A549 (cell line): ENCODE results near the gene TRIM8. TPM values are rescaled to one million over a fixed set of nuclear protein-coding genes. Genes with fewer than 3 reads are reported as not detected.
"Not testable (repeated sequence)": the region's sequence is repeated elsewhere in the genome, so short reads cannot be mapped to it uniquely, and the experiment has no call there.

Experiments
- ATAC-seq, 2 experiments: fragments of 200-7000 bp in 1 of 2; fragments of >200 bp in 1 of 2; cut with Nextera tagmentation in 1 of 2; cut with Tn5 transposase in 1 of 2; 3 replicates each; pipeline versions ENCODE4 v1.8.0 to v1.9.1; 2018 to 2020; ENCODE audit warnings: mild to moderate bottlenecking in 1 of 2, moderate library complexity in 1 of 2
- CTCF ChIA-PET: fragments of 300-600 bp; sonication (Branson Sonifier 250); formaldehyde crosslinking; extraction: SDS; loops from one replicate; lab custom pipeline; 2021; ENCODE audit warnings: antibody characterized with exemption, inconsistent platforms; lab: Yijun Ruan, JAX
- POLR2A ChIA-PET: fragments of 350-600 bp; formaldehyde crosslinking; extraction: SDS; loops from one replicate; lab custom pipeline; 2021; ENCODE audit warnings: antibody characterized with exemption, inconsistent platforms; lab: Yijun Ruan, JAX
- DNase-seq, 2 experiments: peaks; one replicate each; pipeline versions ENCODE4 v3.0.0 to v3.0.0-alpha.2; 2011 to 2016; ENCODE audit warnings: low read depth in 1 of 2, low spot score in 1 of 2
- FAIRE-seq: peaks from 2 replicates; lab custom pipeline; 2011; peaks lifted over from hg19 to GRCh38; lab: Jason Lieb, UNC
- H3K27ac ChIP-seq, 2 experiments: fragments of >200 bp; sonication (Bioruptor Twin); formaldehyde crosslinking; 3 replicates each; pipeline ENCODE4 v1.5.1; 2016 to 2017
- H3K4me1 ChIP-seq: fragments of >200 bp; sonication (Bioruptor Twin); formaldehyde crosslinking; 3 replicates; pipeline ENCODE4 v1.6.1; 2016
- H3K4me2 ChIP-seq: fragments of >200 bp; sonication (Bioruptor Twin); formaldehyde crosslinking; 3 replicates; pipeline ENCODE4 v1.6.1; 2016
- H3K4me3 ChIP-seq: fragments of >200 bp; sonication (Bioruptor Twin); formaldehyde crosslinking; 3 replicates; pipeline ENCODE4 v1.5.1; 2016
- H3K9me3 ChIP-seq: fragments of >200 bp; sonication (Bioruptor Twin); formaldehyde crosslinking; 3 replicates; pipeline ENCODE4 v1.6.1; 2016
- BHLHE40 ChIP-seq: IDR thresholded peaks from 2 replicates; pipeline ENCODE4 v1.6.1; 2012; ENCODE audit warnings: low read depth, low read length, inconsistent platforms
- CBX8 ChIP-seq: fragments of 200-600 bp; sonication (generic); IDR thresholded peaks from 2 replicates; pipeline ENCODE4 v1.6.1; 2016
- CTCF ChIP-seq: fragments of >200 bp; sonication (Bioruptor Twin); formaldehyde crosslinking; IDR thresholded peaks from 3 replicates; pipeline ENCODE4 v1.5.1; 2016
- EHF ChIP-seq: fragments of 250-450 bp; sonication (Bioruptor Pico); IDR thresholded peaks from 2 replicates; pipeline ENCODE4 v1.5.0; 2020; ENCODE audit warnings: mild to moderate bottlenecking
- EP300 ChIP-seq, 2 experiments: fragments of >200 bp; sonication (Bioruptor Twin); formaldehyde crosslinking; IDR thresholded peaks; 2 replicates in 1 of 2; 3 replicates in 1 of 2; pipeline ENCODE4 v1.6.1; 2016 to 2017
- ESRRA ChIP-seq: fragments of 150-350 bp; IDR thresholded peaks from 2 replicates; pipeline ENCODE4 v1.6.1; 2014; ENCODE audit warnings: mild to moderate bottlenecking, low read length, borderline replicate concordance
- FOSB ChIP-seq: fragments of 250-450 bp; sonication (Bioruptor Pico); IDR thresholded peaks from 2 replicates; pipeline ENCODE4 v1.5.0; 2020; ENCODE audit warnings: mild to moderate bottlenecking, moderate library complexity
- FOXS1 ChIP-seq: fragments of 250-450 bp; sonication (Bioruptor Pico); IDR thresholded peaks from 2 replicates; pipeline ENCODE4 v1.5.0; 2020; ENCODE audit warnings: mild to moderate bottlenecking, moderate library complexity
- HEYL ChIP-seq: fragments of 250-450 bp; sonication (Bioruptor Pico); IDR thresholded peaks from 2 replicates; pipeline ENCODE4 v1.8.0; 2021; ENCODE audit warnings: mild to moderate bottlenecking, moderate library complexity
- HMGXB4 ChIP-seq: fragments of 250-450 bp; sonication (Bioruptor Pico); IDR thresholded peaks from 2 replicates; pipeline ENCODE4 v1.5.0; 2021; ENCODE audit warnings: mild to moderate bottlenecking, moderate library complexity, borderline replicate concordance
- HOXB13 ChIP-seq: fragments of 250-450 bp; sonication (Bioruptor Pico); IDR thresholded peaks from 2 replicates; pipeline ENCODE4 v1.5.0; 2020; ENCODE audit warnings: low read depth, mild to moderate bottlenecking, moderate library complexity
- HOXB5 ChIP-seq: fragments of 250-450 bp; sonication (Bioruptor Pico); IDR thresholded peaks from 2 replicates; pipeline ENCODE4 v1.5.0; 2020; ENCODE audit warnings: mild to moderate bottlenecking, moderate library complexity
- JUNB ChIP-seq: fragments of >200 bp; sonication (Bioruptor Twin); formaldehyde crosslinking; IDR thresholded peaks from 2 replicates; pipeline ENCODE4 v1.6.1; 2016
- KDM1A ChIP-seq: fragments of 200-600 bp; sonication (generic); IDR thresholded peaks from 2 replicates; pipeline ENCODE4 v1.6.1; 2016; ENCODE audit warnings: low read depth, mild to moderate bottlenecking
- KDM5A ChIP-seq: fragments of 200-600 bp; sonication (generic); IDR thresholded peaks from 2 replicates; pipeline ENCODE4 v1.6.1; 2016; ENCODE audit warnings: antibody characterized with exemption, mild to moderate bottlenecking
- MAZ ChIP-seq: fragments of 150-350 bp; IDR thresholded peaks from 2 replicates; pipeline ENCODE4 v1.6.1; 2014; ENCODE audit warnings: antibody characterized with exemption, low read depth, low read length, borderline replicate concordance
- PHF8 ChIP-seq: fragments of 200-600 bp; sonication (generic); IDR thresholded peaks from 2 replicates; pipeline ENCODE4 v1.6.1; 2016; ENCODE audit warnings: low read depth, mild to moderate bottlenecking, antibody characterized with exemption, moderate library complexity, borderline replicate concordance
- RARB ChIP-seq: fragments of 250-450 bp; sonication (Bioruptor Pico); IDR thresholded peaks from 2 replicates; pipeline ENCODE4 v1.8.0; 2021; ENCODE audit warnings: mild to moderate bottlenecking, moderate library complexity
- RFX5 ChIP-seq: fragments of 450-650 bp; IDR thresholded peaks from 2 replicates; pipeline ENCODE4 v1.7.1; 2014; ENCODE audit warnings: antibody characterized with exemption, mild to moderate bottlenecking, moderate library complexity
- SMC3 ChIP-seq: fragments of >200 bp; sonication (Bioruptor Twin); formaldehyde crosslinking; IDR thresholded peaks from 3 replicates; pipeline ENCODE4 v1.6.1; 2018; ENCODE audit warnings: inconsistent platforms
- WGBS: methylation state at CpG from one replicate; pipeline ENCODE4 v1.1.6; 2017; ENCODE audit errors: missing lambda C conversion rate; 5-methylcytosine and 5-hydroxymethylcytosine counted together
- polyA plus RNA-seq, 4 experiments: library from polyadenylated mRNA; depleted of rRNA in 3 of 4; stranded (reverse); fragments of >200 nt; fragmentation: RNase III in 1 of 4; extraction: RNeasy Plus Mini Kit Qiagen cat#74134 plus additional on column Dnase treatment in 1 of 4; gene quantifications; 2 replicates in 3 of 4; 3 replicates in 1 of 4; pipeline ENCODE4 v1.2.3, GENCODE V29; 2011 to 2017
- TF ChIP-seq, protein P1 (sequence below): fragments of 200-600 bp; sonication (generic); IDR thresholded peaks from 2 replicates; pipeline ENCODE4 v1.6.1; 2016; ENCODE audit warnings: antibody characterized with exemption, mild to moderate bottlenecking, moderate library complexity
- TF ChIP-seq, protein P2 (sequence below): fragments of 450-650 bp; IDR thresholded peaks from 2 replicates; pipeline ENCODE4 v1.6.1; 2014; ENCODE audit warnings: antibody characterized with exemption

TRIM8 gene
- polyA plus RNA-seq, 2 of the 4 experiments (the other 2 are of a cell fraction), result 22.8 to 32.5 TPM

- ChIA-PET POLR2A (no interaction called here), CTCF (interaction anchor here (0.6 to 4.8 kb wide), 3 partner anchors 12 to 22 kb away, joined by 3 to 30 read pairs (median 6); partner anchors contain the start of gene ARL3)
- WGBS, result 79% methylated on average over 8 of the region's 8 CpGs
- no peak overlapping the region for H3K4me2 ChIP-seq
- DNase-seq, result no peak
- no peak overlapping the region for H3K4me3 ChIP-seq
- no peak for FAIRE-seq
- TF ChIP-seq KDM1A (no peak), KDM5A (no peak), FOXS1 (CRISPR knock-in tag) (no peak), HMGXB4 (CRISPR knock-in tag) (no peak), PHF8 (no peak), HOXB13 (CRISPR knock-in tag) (no peak), MAZ (no peak), RFX5 (no peak)
- TF ChIP-seq, protein P1, sequence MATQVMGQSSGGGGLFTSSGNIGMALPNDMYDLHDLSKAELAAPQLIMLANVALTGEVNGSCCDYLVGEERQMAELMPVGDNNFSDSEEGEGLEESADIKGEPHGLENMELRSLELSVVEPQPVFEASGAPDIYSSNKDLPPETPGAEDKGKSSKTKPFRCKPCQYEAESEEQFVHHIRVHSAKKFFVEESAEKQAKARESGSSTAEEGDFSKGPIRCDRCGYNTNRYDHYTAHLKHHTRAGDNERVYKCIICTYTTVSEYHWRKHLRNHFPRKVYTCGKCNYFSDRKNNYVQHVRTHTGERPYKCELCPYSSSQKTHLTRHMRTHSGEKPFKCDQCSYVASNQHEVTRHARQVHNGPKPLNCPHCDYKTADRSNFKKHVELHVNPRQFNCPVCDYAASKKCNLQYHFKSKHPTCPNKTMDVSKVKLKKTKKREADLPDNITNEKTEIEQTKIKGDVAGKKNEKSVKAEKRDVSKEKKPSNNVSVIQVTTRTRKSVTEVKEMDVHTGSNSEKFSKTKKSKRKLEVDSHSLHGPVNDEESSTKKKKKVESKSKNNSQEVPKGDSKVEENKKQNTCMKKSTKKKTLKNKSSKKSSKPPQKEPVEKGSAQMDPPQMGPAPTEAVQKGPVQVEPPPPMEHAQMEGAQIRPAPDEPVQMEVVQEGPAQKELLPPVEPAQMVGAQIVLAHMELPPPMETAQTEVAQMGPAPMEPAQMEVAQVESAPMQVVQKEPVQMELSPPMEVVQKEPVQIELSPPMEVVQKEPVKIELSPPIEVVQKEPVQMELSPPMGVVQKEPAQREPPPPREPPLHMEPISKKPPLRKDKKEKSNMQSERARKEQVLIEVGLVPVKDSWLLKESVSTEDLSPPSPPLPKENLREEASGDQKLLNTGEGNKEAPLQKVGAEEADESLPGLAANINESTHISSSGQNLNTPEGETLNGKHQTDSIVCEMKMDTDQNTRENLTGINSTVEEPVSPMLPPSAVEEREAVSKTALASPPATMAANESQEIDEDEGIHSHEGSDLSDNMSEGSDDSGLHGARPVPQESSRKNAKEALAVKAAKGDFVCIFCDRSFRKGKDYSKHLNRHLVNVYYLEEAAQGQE, result no peak
- TF ChIP-seq, protein P2, sequence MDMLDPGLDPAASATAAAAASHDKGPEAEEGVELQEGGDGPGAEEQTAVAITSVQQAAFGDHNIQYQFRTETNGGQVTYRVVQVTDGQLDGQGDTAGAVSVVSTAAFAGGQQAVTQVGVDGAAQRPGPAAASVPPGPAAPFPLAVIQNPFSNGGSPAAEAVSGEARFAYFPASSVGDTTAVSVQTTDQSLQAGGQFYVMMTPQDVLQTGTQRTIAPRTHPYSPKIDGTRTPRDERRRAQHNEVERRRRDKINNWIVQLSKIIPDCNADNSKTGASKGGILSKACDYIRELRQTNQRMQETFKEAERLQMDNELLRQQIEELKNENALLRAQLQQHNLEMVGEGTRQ, result no peak
- no peaks in the 10 kb centered on the region for H3K4me1 ChIP-seq
- no peak overlapping the region for H3K27ac ChIP-seq
- no peak for ATAC-seq
- no peaks in the 10 kb centered on the region for H3K9me3 ChIP-seq
Measured at GRCh38 chr10:102691285-102692066, 47.2 kb downstream of the TRIM8 start.

DNA sequence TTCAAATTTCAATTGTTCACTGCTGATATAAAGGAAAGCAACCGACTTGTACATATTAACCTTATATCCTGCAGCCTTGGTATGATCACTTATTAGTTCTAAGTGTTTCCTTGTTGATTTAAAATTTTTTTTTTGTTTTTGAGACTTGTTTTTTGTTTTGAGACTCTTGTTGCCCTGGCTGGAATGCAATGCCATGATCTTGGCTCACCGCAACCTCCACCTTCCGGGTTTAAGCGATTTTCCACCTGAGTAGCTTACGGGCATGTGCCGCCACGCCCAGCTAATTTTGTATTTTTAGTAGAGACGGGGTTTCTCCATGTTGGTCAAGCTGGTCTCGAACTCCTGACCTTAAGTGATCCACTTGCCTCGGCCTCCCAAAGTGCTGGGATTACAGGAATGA, 51.1 kb downstream of the TRIM8 start:
- ATAC-seq, POLR2A ChIA-PET, H3K4me1 ChIP-seq, H3K4me2 ChIP-seq, H3K4me3 ChIP-seq, DNase-seq, FAIRE-seq, H3K27ac ChIP-seq, H3K9me3 ChIP-seq: not testable (repeated sequence)
- 94% methylated on average over 10 of the region's 10 CpGs for WGBS
- CTCF ChIA-PET, result interaction anchor here (1.4 kb wide), 1 partner anchor 16 kb away, joined by 4 read pairs; no protein-coding TSS in a partner anchor

DNA sequence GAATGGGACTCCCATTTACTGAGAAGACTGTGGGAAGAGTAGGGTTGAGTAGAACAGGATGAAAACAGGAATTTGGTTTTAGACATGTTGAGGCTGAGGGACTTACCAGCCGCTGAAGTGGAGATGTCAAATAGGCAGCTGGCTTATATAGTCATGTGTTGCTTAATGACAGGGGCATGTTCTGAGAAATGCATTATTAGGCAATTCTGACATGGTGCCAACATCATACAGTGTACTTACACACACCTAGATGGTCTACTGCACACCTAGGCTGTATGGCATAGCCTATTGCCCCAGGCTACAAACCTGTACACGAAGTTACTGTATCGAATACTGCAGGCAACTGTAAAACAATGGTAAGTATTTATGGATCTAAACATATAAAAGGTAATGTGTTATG, 52.5 kb downstream of the TRIM8 start:
- ChIA-PET POLR2A (no interaction called here), CTCF (interaction anchor here (1.2 kb wide), 1 partner anchor 18 kb away, joined by 5 read pairs; no protein-coding TSS in a partner anchor)
- no peak overlapping the region for H3K4me3 ChIP-seq
- FAIRE-seq (no peak), ATAC-seq (no peak), DNase-seq (no peak)
- H3K9me3 ChIP-seq, result no peaks in the 10 kb centered on the region
- H3K4me1 ChIP-seq, result no peaks in the 10 kb centered on the region
- H3K27ac ChIP-seq, result no peak overlapping the region
- TF ChIP-seq JUNB, result no peak
- TF ChIP-seq CTCF, result no peak
- TF ChIP-seq EHF (CRISPR knock-in tag), result no peak
- no peak for TF ChIP-seq FOSB (CRISPR knock-in tag)
- TF ChIP-seq KDM5A, result no peak
- no peak for TF ChIP-seq HOXB5
- no peak for TF ChIP-seq FOXS1 (CRISPR knock-in tag)
- TF ChIP-seq KDM1A, result no peak
- no peak for TF ChIP-seq CBX8
- no peak for TF ChIP-seq ESRRA
- no peak for TF ChIP-seq BHLHE40
- no peak for TF ChIP-seq RARB
- no peak for TF ChIP-seq EP300 (IDR thresholded peaks at IDR 0.05)
- TF ChIP-seq HEYL, result no peak
- TF ChIP-seq SMC3, result no peak
- no peak overlapping the region for H3K4me2 ChIP-seq
- 97% methylated on average over 3 of the region's 3 CpGs for WGBS
